A172 (cell line): Measurements from ENCODE around the gene IGFBP3. TPM values are rescaled to one million over a fixed set of nuclear protein-coding genes. Genes with fewer than 3 reads are reported as not detected.
A peak's percentile ranks its signal among the peaks of the same experiment; 100 is the strongest.

Experiments
- DNase-seq: peaks from one replicate; pipeline ENCODE4 v3.0.0-alpha.2; 2015; ENCODE audit warnings: low spot score
- total RNA-seq: library from RNA; depleted of rRNA; stranded (reverse); fragments of >200 nt; shearing (Covaris generic); gene quantifications from 2 replicates; pipeline ENCODE4 v1.2.3, GENCODE V29; 2014

IGFBP3 gene
- total RNA-seq, 1 experiment from 2014 or later = 62.0 TPM

DNA sequence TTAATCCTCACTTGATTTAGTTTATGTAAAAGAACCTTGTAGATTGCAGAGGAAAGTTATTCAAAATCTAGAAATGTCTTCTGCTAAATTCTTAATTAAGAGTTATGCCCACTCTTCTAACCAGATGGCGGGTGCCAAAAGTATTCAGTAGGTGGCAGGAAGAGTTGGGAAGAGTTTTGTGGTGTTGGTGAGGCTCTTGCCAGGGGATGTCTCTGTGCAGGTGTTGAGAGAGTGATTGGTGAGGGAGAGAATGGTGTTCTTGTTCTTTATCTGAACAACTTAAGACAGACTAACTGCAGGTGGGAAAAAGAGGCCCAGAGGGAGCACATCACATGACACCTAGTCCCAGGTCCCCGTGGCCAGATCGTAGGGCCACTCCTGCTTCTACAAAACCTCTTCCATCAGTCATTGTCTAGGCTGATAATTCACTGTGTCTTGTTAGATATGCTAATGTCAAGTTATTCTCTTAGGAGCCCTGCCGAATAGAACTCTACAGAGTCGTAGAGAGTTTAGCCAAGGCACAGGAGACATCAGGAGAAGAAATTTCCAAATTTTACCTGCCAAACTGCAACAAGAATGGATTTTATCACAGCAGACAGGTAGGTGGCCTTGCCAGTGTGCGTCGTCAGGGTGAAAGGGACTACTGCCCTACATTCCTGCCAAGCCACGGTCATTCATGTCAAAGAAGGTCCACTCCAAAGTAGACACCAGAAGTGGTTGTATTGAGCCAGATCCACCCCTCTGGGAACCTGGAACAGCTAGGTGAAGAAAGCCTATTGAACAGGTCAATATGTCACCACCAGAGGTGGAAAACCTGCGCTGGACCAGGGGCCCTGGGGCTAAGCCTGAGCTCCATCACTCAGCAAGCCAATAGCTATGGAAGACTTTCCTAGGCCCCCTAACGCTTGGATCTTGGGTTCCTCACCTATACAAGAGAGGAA, 29.3 kb downstream of the IGFBP3 start:
- DNase-seq = no peak

DNA sequence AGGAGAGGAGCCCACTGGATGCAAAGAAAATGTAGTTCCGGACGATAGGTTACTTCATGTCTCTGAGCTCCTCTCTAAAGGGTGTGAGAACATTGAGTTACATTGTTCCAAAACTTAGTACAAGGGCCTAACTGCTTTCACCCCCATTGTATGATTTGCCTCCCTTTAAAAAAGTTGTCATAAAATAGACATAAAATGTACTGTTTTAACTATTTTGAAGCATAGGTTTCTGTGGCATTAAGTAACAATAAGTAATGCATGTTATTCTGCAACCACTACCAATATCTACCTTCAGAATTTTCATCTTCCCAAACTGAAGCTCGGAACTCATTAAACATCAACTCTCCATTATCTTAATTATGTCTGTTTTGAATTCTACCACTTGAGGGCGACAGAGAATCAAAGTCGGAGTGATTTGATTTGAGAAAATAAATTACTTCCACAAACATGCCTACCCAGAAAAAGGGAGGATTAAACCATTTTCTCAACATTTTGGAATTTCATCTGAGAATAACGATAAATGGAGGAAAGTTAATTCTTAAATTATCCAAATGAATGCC, 30.1 kb downstream of the IGFBP3 start:
- peak; percentile 57 for DNase-seq

DNA sequence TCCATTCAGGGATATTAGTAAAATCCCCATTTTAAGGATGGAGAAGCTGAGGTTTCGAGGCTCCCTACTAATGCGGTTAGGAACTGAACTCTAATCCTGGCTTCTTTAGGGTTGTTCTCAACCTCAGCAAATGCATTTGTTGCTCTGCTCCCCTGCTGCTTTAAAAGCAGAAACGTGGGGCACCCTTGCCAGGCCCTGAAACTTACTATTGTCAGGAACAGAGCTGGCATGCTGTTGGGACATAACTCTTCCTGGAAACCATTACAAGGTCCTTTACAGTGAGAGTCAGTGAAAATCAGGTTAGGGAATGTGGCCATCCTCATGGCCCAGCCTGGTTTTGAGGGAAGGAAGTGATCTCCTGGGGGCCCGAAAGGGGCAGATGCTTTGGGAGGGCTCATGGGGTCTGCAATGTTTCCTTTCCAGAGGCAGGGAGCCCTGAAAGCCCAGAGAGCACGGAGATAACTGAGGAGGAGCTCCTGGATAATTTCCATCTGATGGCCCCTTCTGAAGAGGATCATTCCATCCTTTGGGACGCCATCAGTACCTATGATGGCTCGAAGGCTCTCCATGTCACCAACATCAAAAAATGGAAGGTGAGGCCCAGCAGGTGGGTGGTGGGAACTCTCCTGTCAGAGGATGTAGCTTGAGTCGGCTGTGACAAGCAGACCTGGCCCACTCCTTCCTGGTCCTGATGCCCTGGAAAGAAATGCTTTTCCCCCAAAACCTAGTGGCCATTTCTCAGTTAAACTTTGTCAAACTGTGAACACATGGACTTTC, 30.8 kb downstream of the IGFBP3 start:
- no peak for DNase-seq

DNA sequence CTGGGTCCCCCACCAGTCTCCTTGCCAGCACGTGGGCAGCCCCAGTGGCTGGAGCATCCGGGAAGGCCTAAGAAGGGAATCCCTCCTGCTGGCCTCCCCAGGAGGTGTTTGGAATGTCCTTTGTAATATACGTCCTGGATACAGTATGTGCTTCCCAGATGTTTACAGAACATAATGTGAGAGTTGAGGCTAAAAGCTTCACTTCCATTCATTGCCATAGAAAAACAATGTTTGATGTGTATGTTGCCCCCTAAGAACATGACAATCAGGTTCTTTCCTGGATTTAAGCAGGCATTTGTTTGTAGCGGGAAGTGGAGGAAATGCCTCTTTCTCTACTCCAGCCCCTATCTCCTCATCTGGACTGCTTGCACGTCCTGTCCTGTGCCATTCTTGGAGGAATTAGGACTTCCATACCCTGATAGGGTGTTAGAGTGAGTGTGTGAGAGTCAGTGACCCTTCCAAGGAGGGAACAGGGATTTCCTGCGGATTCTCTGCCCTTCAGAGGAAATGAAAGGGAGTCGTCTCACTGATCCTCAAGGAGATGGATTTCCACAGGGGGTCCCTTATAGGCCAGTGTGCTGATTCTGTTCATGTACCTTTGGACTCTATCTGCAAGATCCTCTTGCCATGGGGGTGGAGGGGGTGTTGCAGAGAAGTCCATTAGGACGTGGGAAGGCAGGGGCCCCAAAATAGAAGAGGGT, 31.6 kb downstream of the IGFBP3 start:
- DNase-seq = no peak

DNA sequence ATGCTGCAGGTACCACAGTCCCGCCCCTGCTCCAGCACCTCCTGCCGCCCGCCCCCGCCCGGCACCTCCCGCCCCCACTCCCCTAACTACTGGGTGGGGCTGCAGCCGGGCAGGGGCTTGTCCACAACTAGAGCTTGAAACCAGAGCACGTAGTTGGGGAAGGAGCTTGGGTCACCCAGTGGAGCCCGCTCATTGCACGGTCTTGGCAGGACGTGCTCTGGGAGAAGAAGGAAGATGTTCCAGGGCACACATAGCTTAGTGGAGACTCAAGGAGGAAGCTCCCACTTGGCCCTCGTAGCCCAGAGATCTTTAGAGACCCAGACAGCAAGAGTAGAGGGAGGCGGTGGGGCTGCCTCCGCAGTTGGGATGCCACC, 32.1 kb downstream of the IGFBP3 start:
- DNase-seq = no peak

DNA sequence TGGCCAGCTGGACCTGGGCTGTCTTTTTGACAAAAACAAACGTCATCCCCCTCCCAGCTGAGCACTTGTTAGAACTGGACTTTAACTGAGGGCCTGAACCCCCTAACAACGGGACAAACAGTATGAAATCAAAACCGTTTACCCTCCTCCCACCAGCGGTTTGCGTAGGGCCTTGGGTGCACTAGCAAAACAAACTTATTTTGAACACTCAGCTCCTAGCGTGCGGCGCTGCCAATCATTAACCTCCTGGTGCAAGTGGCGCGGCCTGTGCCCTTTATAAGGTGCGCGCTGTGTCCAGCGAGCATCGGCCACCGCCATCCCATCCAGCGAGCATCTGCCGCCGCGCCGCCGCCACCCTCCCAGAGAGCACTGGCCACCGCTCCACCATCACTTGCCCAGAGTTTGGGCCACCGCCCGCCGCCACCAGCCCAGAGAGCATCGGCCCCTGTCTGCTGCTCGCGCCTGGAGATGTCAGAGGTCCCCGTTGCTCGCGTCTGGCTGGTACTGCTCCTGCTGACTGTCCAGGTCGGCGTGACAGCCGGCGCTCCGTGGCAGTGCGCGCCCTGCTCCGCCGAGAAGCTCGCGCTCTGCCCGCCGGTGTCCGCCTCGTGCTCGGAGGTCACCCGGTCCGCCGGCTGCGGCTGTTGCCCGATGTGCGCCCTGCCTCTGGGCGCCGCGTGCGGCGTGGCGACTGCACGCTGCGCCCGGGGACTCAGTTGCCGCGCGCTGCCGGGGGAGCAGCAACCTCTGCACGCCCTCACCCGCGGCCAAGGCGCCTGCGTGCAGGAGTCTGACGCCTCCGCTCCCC, 32.7 kb downstream of the IGFBP3 start, which contains the start of gene IGFBP1:
Gene IGFBP1, plus strand, starts transcription at position 304 of the 808 bp plus-strand sequence. Its CDS starts 165 bp downstream, at position 469.
- DNase-seq = no peak

DNA sequence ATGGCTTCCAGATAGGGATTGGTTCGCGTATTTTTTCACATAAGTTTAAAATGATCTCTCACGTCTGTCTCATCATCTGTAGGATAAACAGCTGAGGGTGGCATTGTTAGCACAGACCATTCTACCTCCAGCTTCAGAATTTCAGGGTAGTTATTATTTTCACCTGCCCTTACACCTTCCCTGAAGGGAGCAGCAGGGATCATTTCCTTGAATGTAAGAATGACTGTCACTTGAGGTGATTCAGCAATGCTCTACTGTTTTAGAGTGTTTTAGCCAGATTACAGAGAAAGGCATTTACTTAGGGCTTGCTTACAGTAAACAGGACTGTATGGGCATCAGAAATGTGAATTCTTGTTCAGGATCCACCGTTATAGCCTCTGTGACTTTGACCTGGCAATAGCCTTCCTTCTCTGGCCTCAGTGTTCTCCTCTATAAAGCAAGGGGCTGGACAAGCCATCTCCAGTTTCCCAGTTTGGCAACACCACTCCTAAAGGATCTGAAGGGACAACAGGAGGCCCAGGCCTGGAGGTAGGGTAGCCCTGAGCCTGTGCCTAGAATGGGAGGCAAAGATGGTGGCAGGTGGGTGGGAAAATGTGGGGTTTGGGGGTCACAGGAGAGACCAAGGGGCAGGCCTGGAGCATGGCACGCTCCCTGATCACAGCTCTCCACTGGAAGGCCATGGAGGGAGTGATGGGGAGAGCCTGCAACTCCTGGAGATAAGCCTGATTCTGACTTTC, 34.0 kb downstream of the IGFBP3 start:
- DNase-seq = no peak

DNA sequence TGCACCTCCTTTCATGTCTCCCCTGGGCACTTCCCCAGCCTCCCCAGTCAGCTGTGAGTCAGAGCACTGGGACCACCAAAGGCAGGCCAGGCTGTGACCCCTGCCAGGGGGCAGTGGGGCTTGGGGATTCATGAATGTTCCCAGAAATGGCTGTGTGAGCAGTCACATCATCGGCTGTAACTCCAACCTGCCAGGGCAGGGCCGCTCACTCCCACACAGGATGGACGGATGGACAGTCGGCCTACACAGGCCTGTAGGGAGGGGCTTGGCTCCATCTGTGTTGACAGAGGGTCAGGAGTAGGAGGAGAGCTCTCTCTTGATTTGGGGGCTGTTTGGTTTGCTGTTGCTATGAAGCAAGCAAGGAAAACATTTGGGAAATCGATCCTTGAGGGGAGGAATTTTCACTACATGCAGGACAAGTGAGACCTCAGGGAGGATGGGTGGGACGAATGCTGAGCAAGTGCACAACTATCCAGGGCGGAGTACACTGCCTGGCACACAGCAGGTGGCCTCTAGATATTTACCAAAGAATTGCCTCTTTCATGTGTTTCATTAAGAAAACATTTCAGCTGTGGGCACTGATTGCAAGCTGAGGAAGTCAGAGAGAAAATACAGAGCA, 35.7 kb downstream of the IGFBP3 start:
- peak; percentile 96 for DNase-seq

DNA sequence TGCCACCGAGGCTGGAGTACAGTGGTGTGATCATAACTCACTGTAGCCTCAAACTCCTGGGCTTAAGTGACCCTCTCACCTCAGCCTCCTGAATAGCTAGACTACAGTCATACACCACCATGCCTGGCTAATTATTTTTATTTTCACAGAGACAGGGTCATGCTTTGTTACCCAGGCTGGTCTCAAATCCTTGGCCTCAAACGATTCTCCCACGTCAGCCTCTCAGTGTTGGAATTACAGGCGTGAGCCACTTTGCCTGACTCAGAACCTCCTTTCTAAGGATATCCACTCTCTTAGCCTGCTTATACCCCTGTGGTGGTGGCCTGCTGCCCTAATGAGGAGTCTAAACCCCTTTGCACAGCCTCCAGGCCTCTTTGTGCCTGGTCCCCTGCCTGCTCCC, 36.9 kb downstream of the IGFBP3 start:
- no peak for DNase-seq

DNA sequence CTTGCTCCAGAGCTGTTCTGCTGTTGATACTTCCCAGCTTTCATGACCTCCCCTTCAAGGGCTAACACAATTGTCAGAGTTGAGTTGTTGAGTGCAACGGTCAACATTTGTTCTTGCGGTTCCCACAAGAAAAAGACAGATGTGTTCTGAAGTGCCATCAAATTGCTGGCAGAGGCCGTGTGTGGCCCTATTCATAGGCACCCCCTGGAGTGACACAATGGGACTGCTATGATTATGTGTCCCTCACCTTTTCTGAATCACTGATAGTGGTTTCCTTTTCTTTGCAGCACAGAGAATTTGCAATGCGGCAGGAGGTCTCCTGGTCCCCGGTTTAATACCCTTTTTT, 38.6 kb downstream of the IGFBP3 start:
- DNase-seq = peak; percentile 72

DNA sequence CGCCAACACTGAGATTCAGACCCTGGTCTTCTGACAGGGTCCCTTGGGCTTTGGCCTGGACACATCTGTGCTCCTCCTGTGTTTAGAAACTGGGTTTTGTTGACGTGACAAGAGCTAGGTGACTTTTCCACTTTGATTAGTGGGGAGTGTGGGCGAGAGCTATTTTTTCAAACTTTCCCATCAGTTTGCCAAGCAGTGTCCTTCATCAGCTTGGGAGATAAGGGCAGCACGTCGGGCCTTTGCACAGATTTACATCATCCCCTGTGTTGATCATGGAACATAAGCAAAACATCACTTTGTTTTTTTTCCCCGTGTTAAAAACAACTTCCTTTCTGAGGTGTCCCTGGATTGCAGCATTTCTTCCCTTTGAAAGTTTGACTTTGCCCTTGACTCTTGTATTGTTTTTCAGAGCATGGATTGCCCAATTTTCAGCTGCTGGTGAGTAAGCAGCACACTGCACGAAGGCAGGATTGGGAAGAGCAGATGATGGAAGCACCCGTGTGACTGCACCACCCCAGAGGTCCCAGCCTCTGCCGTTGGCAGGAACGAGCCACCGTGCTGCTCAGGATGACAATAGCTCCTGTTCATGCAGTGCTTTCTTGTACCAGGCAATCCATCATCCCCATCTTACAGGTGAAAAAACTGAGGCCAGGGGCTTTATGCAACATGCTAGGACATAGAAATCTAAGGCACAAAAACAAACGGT, 39.2 kb downstream of the IGFBP3 start:
- DNase-seq = peak; percentile 62

DNA sequence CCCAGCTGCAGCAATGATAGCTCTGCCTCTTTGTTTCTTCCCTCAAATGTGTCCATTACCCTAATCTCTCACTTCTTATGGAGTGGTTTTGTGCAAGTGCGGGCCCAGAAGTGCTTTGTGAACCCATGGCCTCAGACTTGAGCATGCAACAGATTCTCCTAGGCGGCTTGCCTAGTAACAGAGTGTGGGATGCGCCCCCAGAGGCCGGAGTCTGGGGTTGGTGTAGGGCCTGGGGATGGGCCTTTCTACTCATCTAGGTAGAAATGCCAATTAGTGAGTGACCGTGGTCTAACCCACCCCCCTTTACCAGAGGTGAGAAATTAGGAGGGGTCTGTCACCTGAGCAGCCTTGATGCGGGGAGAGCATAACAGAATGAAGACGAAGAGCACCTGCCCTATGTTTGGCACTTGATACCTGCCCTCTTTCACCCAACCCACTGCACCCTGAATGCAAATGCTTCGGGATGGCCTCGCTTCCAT, 39.8 kb downstream of the IGFBP3 start:
- no peak for DNase-seq

DNA sequence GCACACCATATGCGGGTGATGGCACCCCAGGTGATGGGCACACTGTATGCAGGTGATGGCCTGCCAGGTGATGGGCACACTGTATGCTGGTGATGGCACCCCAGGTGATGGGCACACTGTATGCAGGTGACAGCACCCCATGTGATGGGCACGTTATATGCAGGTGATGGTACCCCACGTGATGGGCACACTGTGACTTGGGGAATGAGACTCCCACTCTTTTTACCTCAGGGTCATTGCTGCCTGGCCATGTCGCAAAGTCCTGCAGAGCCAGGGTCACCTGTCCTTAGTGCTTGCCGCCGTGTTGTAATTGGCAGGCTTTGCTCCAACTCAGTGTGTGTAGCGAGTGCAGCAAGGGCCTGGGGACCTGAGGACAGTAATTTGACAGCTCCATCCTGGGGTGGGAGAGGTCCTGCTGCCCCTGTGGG, 40.6 kb downstream of the IGFBP3 start:
- no peak for DNase-seq

DNA sequence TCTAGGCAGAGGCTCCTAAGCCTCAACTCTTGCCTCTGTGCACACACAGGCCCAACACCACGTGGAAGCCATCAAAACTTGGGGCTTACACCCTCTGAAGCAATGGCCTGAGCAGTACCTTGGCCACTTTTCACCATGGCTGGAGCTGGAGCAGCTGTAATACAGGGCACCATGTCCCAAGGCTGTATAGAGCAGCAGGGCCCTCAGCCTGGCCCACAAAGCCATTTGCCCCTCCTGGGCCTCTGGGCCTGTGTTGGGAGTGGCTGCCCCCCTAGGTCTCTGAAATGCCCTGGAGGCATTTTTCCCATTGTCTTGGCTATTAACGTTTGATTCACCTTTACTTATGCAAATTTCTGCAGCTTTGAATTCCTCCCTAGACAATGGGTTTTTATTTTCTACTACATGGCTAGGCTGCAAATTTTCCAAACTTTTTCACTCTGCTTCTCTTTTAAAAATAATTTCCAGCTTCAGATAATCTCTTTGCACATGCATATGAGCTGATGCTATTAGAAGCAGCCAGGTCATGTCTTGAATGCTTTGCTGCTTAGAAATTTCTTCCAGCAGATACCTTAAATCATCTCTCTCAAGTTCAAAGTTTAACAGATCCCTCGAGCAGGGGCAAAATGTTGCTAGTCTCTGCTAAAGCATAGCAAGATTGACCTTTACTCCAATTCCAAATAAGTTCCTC, 42.5 kb downstream of the IGFBP3 start:
- DNase-seq = no peak

DNA sequence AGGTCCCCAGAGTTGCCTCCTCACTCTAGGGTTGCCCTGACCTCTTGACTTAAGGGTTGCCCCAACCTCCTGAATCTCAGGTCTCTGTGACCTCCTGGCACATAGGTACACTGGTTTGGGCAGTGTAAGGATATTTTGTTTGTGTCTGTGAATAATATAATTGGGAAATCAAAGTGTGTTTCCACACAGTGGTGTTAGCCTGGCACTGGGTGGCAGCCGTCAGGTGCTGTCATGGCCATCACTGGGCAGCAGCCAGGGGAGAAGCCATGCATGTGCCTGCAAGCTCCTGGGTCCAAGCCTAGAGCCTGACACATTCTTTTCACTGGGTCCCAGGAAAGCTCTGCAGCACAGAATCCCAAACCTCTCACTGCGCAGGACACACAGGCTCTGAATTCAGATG, 44.6 kb downstream of the IGFBP3 start:
- DNase-seq = no peak

DNA sequence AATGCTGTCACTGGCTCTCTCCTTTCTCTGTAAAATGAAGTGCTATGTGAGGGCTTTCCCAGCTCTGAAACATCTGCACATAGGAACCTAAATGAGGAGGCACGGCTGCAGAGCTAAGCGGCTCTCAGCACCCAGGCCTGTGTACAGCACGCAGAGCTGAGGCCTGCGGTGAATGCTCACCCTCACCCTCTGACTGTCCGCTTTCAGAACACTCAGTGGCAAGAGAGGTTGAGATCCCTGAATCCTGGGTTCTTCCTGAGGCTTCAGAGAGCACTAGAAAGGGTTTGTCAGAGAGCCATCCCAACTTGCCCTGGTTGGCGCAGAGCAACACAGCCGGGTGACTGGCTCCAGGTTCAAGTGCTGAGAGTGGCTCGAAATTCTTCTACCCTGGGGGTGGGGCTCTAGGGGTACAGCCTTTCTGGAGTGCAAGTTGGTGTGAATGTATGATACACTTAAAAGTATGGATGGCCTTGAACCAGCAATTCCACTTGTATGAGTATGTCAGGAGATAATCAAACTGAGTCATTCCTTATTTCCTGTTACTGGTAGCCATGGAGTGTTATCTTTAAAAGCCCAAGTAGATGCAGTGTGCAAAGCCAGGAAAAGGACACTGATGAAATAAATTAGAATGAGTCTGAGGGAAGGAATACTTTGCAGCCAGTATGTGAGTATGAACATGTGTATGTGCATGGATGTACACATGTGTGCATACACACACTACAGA, 46.5 kb downstream of the IGFBP3 start:
- DNase-seq = peak; percentile 91

DNA sequence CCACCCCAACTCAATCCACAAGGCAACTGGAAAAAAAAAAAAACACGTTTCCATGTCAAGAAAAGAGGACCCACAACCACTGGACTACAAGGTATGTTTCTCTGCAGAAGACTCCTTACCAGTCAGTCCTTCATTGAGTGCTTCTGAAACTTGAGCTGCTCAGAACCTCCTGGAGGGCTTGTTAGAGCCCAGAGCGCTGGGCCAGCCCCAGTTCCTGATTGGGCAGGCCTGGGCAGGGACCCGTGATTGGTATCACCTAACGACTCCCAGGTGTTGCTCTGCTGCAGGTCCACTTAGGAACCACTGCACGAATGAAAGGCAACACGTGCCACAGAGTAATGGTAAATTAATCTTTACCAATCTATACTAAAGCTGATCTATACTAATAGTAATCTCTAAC, 47.7 kb downstream of the IGFBP3 start:
- DNase-seq = no peak

DNA sequence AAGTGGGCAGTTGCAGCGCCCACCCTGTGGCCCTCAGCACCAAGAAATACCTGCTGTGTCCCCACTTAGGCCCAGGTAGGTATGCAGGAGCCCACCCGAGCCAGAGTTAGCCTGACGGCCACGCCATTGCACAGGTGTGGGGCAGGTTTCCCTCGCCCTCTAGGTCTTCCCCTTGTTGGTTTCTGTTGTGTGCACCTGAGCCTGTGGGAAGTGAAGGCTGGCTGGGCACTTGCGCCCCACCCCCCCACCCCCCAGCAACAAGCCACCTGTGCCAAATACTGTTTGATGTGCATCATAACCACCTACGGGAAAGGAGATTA, 48.1 kb downstream of the IGFBP3 start, which contains the start of gene CCDC201:
Gene CCDC201, minus strand, starts transcription at position 48 of the 320 bp plus-strand sequence. CDS start 75 bp downstream, outside the sequence.
- DNase-seq = no peak
